Karpas-422 (cell line): ENCODE data around the gene IFITM5. TPM values are rescaled to one million over a fixed set of nuclear protein-coding genes. Genes with fewer than 3 reads are reported as not detected.
"Not testable (repeated sequence)": the region's sequence is repeated elsewhere in the genome, so short reads cannot be mapped to it uniquely, and the experiment has no call there.

Source experiments
- DNase-seq: peaks from one replicate; pipeline ENCODE4 v3.0.0-alpha.2; 2015
- H2AFZ ChIP-seq: fragments of 200-600 bp; sonication (generic); 2 replicates; pipeline ENCODE4 v1.6.1; 2014; ENCODE audit warnings: antibody characterized with exemption, low read length, mixed read lengths
- H3K27ac ChIP-seq: fragments of 200-600 bp; sonication (generic); 2 replicates; pipeline ENCODE4 v1.5.1; 2014; ENCODE audit warnings: mild to moderate bottlenecking, low read length, moderate library complexity
- H3K27me3 ChIP-seq: fragments of 200-600 bp; sonication (generic); 2 replicates; pipeline ENCODE4 v1.6.1; 2014; ENCODE audit warnings: low read length, mixed read lengths
- H3K36me3 ChIP-seq: fragments of 200-600 bp; sonication (generic); 2 replicates; pipeline ENCODE4 v1.6.1; 2014; ENCODE audit warnings: low read length, mixed read lengths; ENCODE audit not compliant: insufficient read depth
- H3K4me1 ChIP-seq: fragments of 200-600 bp; sonication (generic); 2 replicates; pipeline ENCODE4 v1.6.1; 2014; ENCODE audit warnings: mild to moderate bottlenecking, low read length, mixed read lengths
- H3K4me2 ChIP-seq: fragments of 200-600 bp; sonication (generic); 2 replicates; pipeline ENCODE4 v1.6.1; 2014; ENCODE audit warnings: low read length, low read depth, mild to moderate bottlenecking; ENCODE audit not compliant: poor library complexity, severe bottlenecking
- H3K4me3 ChIP-seq: fragments of 200-600 bp; sonication (generic); 2 replicates; pipeline ENCODE4 v1.5.1; 2014; ENCODE audit warnings: mild to moderate bottlenecking, antibody characterized with exemption, low read length, mixed read lengths
- H3K79me2 ChIP-seq: fragments of 200-600 bp; sonication (generic); 2 replicates; pipeline ENCODE4 v1.6.1; 2014; ENCODE audit warnings: mild to moderate bottlenecking, low read length, mixed read lengths
- H3K9ac ChIP-seq: fragments of 200-600 bp; sonication (generic); 2 replicates; pipeline ENCODE4 v1.6.0; 2014; ENCODE audit warnings: low read length
- H3K9me2 ChIP-seq: fragments of 200-600 bp; sonication (generic), shearing (Covaris generic); replicated peaks from 2 replicates; pipeline ENCODE4 v1.6.0; 2014; ENCODE audit warnings: mild to moderate bottlenecking, low read length, moderate library complexity; ENCODE audit not compliant: insufficient read depth
- H3K9me3 ChIP-seq: fragments of 300-700, 200-600 bp; sonication (generic); 2 replicates; pipeline ENCODE4 v1.6.1; 2014; ENCODE audit warnings: low read length, mixed read lengths
- H4K20me1 ChIP-seq: fragments of 200-600 bp; sonication (generic); 2 replicates; pipeline ENCODE4 v1.6.1; 2014; ENCODE audit warnings: mild to moderate bottlenecking, antibody characterized with exemption, low read length, low read depth; ENCODE audit not compliant: insufficient read depth
- total RNA-seq: library from RNA; depleted of rRNA; stranded (reverse); fragments of >200 nt; shearing (Covaris generic); gene quantifications from 2 replicates; pipeline ENCODE4 v1.2.3, GENCODE V29; 2014; ENCODE audit warnings: low replicate concordance

IFITM5 gene
- total RNA-seq, 1 experiment from 2014 or later = not detected

DNA sequence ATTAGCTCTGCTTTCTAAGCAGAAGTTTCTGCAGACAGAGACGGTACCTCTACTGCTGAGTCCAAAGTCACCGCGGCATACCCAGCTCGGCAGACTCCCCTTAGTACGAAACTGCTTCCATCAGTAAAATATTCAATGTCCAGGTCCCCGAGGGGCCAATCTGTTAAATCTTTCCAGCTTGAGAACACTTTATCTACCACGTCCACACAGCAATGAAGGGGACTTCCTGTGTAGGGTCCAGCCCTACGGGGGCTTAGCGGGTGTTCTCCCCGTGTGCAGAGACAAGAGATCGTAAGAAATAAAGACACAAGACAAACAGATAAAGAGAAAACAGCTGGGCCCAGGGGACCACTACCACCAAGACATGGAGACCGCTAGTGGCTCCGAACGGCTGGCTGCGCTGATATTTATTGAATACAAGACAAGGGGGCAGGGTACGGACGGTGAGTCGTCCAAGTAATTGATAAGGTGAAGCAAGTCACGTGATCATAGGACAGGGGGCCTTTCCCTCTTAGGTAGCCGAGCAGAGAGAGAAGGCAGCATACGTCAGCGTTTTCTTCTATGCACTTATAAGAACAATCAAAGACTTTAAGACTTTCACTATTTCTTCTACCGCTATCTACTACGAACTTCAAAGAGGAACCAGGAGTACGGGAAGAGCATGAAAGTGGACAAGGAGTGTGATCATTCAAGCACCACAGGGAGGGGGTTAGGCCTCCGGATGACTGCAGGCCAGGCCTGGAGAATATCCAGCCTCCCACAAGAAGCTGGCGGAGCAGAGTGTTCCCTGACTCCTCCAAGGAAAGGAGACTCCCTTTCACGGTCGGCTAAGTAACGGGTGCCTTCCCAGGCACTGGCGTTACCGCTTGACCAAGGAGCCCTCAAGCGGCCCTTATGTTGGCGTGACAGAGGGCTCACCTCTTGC, 25.5 kb upstream of the IFITM5 start:
- peaks cover 12% of the 10 kb centered on the region for H3K4me1 ChIP-seq
- H3K9ac ChIP-seq, H4K20me1 ChIP-seq, H3K27me3 ChIP-seq, H3K9me3 ChIP-seq, H3K27ac ChIP-seq, H3K4me3 ChIP-seq, DNase-seq, H3K79me2 ChIP-seq, H2AFZ ChIP-seq, H3K9me2 ChIP-seq, H3K4me2 ChIP-seq, H3K36me3 ChIP-seq: not testable (repeated sequence)

DNA sequence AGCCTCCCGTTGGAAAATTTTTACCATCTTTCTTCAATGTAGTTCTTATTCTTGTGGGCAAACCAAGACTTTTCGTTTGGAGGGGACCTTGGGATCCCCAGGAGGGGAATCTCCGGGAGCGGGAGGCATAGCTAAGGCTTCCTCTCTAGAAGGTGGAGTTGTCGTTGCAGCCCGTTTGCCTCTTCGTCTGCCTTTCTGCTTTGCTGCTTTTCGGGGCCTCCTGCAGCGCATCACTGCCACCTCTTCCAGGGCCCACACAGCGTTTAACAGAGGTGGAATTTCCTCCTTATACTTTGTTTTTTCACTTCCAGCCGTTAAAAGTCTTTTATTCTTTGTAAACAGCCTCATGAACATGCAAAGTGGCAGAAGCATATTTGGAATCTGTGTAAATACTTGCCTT, 24.8 kb upstream of the IFITM5 start:
- no peaks in the 10 kb centered on the region for H3K36me3 ChIP-seq
- no peak for DNase-seq
- H3K9ac ChIP-seq = no peak overlapping the region
- no peak overlapping the region for H2AFZ ChIP-seq
- no peaks in the 10 kb centered on the region for H3K9me3 ChIP-seq
- H3K4me1 ChIP-seq = peaks cover 12% of the 10 kb centered on the region
- H3K27me3 ChIP-seq = no peaks in the 10 kb centered on the region
- H3K79me2 ChIP-seq = no peaks in the 10 kb centered on the region
- no peak overlapping the region for H3K27ac ChIP-seq
- H3K9me2 ChIP-seq = no peaks in the 10 kb centered on the region
- H4K20me1 ChIP-seq = no peaks in the 10 kb centered on the region
- no peak overlapping the region for H3K4me2 ChIP-seq
- H3K4me3 ChIP-seq = no peak overlapping the region

DNA sequence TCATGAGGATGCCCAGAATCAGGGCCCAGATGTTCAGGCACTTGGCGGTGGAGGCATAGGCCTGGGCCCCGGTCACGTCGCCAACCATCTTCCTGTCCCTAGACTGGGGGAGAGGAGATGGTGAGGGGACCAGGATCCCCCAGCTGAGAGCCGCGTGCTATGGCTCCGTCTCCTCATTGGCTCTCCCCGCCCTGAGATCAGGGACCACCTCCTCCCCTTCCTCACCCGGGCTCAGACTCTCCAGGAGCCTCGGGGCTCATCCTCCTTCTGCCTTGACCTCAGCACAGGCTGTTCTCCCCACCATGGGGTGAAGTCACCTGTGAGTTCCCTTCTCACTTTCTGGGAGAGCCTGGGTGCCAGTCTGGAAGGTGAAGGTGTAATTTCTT, 20.6 kb upstream of the IFITM5 start:
- not testable (repeated sequence) for DNase-seq, H3K4me1 ChIP-seq, H4K20me1 ChIP-seq, H3K9me3 ChIP-seq, H3K36me3 ChIP-seq, H3K27ac ChIP-seq, H3K4me2 ChIP-seq, H3K27me3 ChIP-seq, H3K4me3 ChIP-seq, H3K9ac ChIP-seq, H3K79me2 ChIP-seq, H2AFZ ChIP-seq, H3K9me2 ChIP-seq

DNA sequence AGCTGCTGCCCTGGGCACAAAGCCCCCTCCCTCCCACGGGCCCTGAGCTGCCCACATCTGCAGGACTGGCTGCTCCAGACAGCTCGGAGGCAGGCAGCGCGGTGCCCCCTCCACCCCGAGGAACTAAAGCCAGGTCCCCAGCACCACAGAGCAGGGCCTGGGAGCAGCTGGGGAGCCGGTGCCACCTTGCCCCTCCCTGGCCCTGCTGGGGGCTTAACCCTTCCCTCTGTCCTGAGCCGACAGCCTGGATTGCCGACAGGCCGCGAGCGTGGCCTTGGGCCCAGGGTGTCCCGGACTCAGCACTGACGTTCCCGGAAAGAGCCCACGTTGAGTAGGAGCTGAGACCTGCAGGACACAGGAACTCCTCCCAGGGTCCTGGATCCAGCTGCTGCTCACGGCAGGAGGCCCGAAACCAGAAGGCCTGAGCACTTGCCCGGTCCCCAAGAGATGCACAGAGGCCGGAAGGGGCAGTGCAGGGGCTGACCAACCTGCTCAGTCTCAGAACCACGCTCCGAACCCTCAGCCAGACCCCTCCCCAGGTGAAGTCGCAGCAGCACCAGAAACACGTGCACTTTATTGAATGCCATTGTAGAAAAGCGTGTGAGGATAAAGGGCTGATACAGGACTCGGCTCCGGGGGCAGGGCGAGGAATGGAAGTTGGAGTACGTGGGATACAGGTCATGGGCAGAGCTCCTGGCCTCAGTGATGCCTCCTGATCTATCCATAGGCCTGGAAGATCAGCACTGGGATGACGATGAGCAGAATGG, 20.0 kb upstream of the IFITM5 start:
- H3K27me3 ChIP-seq, H3K27ac ChIP-seq, H3K4me3 ChIP-seq, H2AFZ ChIP-seq, H3K9ac ChIP-seq, H3K4me2 ChIP-seq, H3K79me2 ChIP-seq, H3K36me3 ChIP-seq, H4K20me1 ChIP-seq, H3K4me1 ChIP-seq, DNase-seq, H3K9me3 ChIP-seq, H3K9me2 ChIP-seq: not testable (repeated sequence)

DNA sequence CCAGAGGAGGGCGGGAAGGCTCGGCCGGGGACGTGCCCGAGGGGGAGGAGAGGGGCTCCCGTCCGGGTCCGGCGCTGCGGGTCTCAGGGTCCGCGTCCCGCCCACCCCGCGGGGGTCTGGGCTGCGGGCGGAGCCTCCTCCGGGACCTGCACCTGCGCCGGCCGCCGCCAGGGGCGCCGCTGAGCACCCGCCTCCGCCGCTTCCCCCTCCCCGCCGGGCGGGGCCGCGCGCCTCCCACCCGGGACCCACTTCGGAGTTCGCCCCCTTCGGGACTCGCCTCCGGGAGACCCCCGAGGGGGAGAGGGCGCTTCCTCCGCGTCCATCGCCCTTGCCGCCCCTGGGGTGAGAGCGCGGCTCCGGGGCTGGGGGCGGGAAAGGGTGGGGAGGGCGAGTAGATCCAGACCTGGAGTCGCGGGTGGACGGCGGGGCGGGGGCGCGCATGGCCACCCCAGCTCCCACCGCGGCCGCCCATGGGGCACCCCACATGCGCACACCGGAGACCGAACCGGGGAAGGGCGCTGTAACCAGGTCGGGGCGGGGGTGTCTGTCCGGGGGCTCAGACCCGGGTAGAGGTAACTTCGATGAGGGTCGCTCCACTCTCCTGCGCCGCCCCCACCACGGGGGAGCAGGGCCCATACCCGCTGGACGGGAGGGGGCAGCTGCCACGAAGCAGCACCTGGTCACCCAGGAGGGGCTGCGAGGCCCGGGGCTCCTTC, 19.2 kb upstream of the IFITM5 start:
- not testable (repeated sequence) for H3K27ac ChIP-seq, H3K79me2 ChIP-seq, H3K9me3 ChIP-seq, H3K4me3 ChIP-seq, H3K4me2 ChIP-seq, H4K20me1 ChIP-seq, H3K9me2 ChIP-seq, DNase-seq, H3K9ac ChIP-seq, H3K36me3 ChIP-seq, H3K27me3 ChIP-seq, H2AFZ ChIP-seq
- peaks cover 15% of the 10 kb centered on the region for H3K4me1 ChIP-seq

DNA sequence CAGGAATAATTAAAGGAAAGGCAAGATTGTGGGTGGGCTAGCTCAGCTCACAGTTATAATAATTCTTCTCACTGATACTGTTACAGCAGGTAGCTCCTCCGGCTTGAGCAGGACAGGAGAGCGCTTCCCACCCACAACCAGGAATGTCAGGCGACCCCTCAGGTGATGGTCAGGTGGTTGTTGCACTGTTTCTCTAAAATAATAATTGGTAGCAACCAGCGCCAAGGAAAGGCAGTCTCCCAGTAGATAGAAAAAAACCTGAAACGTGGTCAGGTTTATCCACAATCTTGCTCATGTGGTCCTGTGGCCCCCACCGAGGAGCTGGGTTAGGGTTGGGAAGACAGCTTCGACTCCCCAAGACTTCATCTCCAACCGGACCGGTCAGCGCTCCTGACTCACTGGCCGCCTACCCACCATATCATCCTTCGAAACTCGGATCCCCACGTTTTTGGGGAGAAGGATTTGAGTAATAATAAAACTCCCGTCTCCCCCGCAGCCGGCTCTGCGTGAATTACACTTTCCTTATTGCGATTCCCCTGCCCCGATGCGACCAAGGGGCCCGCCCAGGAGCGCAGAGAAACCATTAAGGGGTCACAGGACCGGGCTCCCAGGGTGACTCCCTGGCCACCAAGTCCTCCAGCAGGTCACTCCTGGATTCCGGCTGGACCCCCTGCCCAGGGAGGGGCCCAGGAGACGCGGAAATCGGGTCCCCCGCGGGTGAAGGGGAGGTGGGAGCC, 18.5 kb upstream of the IFITM5 start:
- not testable (repeated sequence) for H3K4me3 ChIP-seq, H2AFZ ChIP-seq, DNase-seq, H4K20me1 ChIP-seq, H3K36me3 ChIP-seq, H3K79me2 ChIP-seq, H3K27me3 ChIP-seq, H3K27ac ChIP-seq, H3K9me2 ChIP-seq, H3K9ac ChIP-seq, H3K4me2 ChIP-seq, H3K9me3 ChIP-seq
- H3K4me1 ChIP-seq = peaks cover 23% of the 10 kb centered on the region

DNA sequence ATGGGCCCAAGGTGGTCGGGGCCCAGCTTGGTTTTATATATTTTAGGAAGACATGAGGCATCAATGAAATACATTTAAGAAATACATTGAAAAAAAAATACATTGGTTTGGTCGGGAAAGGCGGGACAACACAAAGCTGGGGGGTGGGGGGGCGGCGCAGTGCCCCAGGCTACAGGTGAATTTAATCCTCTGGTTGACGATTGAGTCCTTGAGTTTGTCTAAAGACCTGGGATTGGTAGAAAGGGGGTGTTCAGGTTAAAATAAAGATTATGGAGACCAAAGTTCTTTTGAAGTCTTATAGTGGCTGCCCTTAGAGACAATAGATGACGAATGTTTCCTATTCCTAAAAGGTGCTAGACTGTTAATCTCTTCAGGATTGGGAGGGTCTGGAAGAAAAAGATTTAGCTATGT, 17.6 kb upstream of the IFITM5 start:
- Histone ChIP-seq H3K27ac (no peak overlapping the region), H3K4me2 (no peak overlapping the region), H3K4me3 (no peak overlapping the region), H3K9ac (no peak overlapping the region), H3K27me3 (no peaks in the 10 kb centered on the region), H3K9me2 (no peaks in the 10 kb centered on the region), H3K4me1 (peaks cover 27% of the 10 kb centered on the region), H3K36me3 (no peaks in the 10 kb centered on the region), H3K79me2 (peaks cover 9% of the 10 kb centered on the region), H3K9me3 (no peaks in the 10 kb centered on the region), H2AFZ (no peak overlapping the region), H4K20me1 (no peaks in the 10 kb centered on the region)
- DNase-seq = no peak
